HepG2 (cell line): ENCODE results near the gene CNDP1.
"Not testable (repeated sequence)": the region's sequence is repeated elsewhere in the genome, so short reads cannot be mapped to it uniquely, and the experiment has no call there.

Experiments used
- KAT7 ChIP-seq: IDR thresholded peaks from 2 replicates; pipeline ENCODE4 v1.6.1; 2018; ENCODE audit warnings: borderline replicate concordance, missing compliant biosample characterization
- POLR2A ChIP-seq, 2 experiments: IDR thresholded peaks; 2 replicates each; pipeline ENCODE4 v1.6.1; 2011; ENCODE audit warnings: low read depth in 2 of 2, low read length in 2 of 2, mild to moderate bottlenecking in 1 of 2, moderate library complexity in 1 of 2; ENCODE audit not compliant: insufficient read depth in 1 of 2

GRCh38 chr18:74565164-74565563 is 30.9 kb downstream of the CNDP1 start:
- TF ChIP-seq POLR2A (IDR thresholded peaks at IDR 0.05; ENCODE audit: insufficient read depth in 1 of 2, low read depth in 2 of 2, low read length in 2 of 2); KAT7 (CRISPR knock-in tag): not testable (repeated sequence)
